Measurements from ENCODE around the gene TAF6. TPM values are rescaled to one million over a fixed set of nuclear protein-coding genes. Genes with fewer than 3 reads are reported as not detected.
A peak's percentile ranks its signal among the peaks of the same experiment; 100 is the strongest.

The TAF6 gene
- total and polyA plus RNA-seq, 9 of the 15 experiments (the other 6 are each of a cell fraction or from before 2014, with no cell fraction given) = 0.78 to 78.7 (median 21.3) TPM

- TF ChIP-seq REST (IDR thresholded peaks at IDR 0.05; ENCODE audit: borderline replicate concordance) = no peak; the same call in 1 of the 2 replicates
- no peak for TF ChIP-seq REST (CRISPR knock-in tag; IDR thresholded peaks at IDR 0.05; ENCODE audit: low read depth)
- TF ChIP-seq CBX3 (IDR thresholded peaks at IDR 0.05; ENCODE audit: borderline replicate concordance in 1 of 2, low read length in 2 of 2) = no peak
- no peak for TF ChIP-seq MBD1 (CRISPR knock-in tag; IDR thresholded peaks at IDR 0.05)
- no peak for TF ChIP-seq LARP7 (IDR thresholded peaks at IDR 0.05)
- no peak for TF ChIP-seq ZNF699 (CRISPR knock-in tag; IDR thresholded peaks at IDR 0.05; ENCODE audit: insufficient replicate concordance)
- TF ChIP-seq SRSF1 (IDR thresholded peaks at IDR 0.05; ENCODE audit: low read depth, low read length) = no peak
- TF ChIP-seq IRF9 (tag; IDR thresholded peaks at IDR 0.05) = no peak
- no peak for TF ChIP-seq NBN (IDR thresholded peaks at IDR 0.05; ENCODE audit: low read depth)
- peak; percentile 52; the same call in 1 of the 2 replicates for TF ChIP-seq ZBTB2 (IDR thresholded peaks at IDR 0.05)
These were observed 38.4 kb upstream of the TAF6 start (continued) for GRCh38 chr7:100157334-100158228.

Data from K562 (cell line).